CD4-positive, alpha-beta T cell treated with Interleukin-10 for 1 hour (primary cell): ENCODE results near the gene NAIF1.
"Not testable (repeated sequence)": the region's sequence is repeated elsewhere in the genome, so short reads cannot be mapped to it uniquely, and the experiment has no call there.

ENCODE experiments used
- DNase-seq: peaks from one replicate; pipeline ENCODE4 v3.0.0-alpha.2; 2020

NAIF1 gene

DNA sequence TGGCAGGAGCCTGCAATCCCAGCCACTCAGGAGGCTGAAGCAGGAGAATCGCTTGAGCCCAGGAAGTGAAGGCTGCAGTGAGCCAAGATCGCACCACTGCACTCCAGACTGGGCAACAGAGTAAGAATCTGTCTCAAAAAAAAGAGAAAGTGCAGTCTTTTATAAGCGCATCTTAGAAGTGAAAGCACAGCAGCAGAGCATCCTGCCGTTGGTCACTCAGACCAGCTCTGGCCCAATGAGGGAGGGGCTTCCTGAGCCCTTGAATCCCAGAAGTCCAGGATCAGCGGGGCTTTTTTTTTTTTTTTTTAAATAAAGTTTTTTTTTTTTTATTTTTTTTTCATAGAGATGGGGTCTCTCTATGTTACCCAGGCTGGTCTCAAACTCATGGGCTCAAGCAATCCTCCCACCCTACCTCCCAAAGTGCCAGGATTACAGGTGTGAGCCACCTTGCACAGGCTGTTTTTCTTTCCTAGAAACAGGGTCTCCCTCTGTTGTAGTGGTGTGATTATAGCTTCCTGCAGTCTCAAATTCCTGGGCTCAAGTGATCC, 42.3 kb downstream of the NAIF1 start:
- no peak for DNase-seq

DNA sequence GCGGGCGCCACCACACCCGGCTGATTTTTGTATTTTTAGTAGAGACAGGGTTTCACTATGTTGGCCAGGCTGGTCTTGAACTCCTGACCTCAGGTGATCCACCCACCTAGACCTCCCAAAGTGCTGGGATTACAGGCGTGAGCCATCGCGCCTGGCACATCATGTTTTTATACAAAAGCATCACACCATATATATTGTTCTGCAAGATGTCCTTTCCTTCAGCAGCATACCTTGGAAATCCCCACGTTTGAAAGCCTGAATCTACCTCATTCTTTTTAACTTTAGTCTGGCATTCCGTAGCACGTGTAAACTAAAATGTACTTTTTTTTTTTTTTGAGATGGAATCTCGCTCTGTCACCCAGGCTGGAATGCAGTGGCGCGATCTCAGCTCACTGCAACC, 43.4 kb downstream of the NAIF1 start:
- not testable (repeated sequence) for DNase-seq

DNA sequence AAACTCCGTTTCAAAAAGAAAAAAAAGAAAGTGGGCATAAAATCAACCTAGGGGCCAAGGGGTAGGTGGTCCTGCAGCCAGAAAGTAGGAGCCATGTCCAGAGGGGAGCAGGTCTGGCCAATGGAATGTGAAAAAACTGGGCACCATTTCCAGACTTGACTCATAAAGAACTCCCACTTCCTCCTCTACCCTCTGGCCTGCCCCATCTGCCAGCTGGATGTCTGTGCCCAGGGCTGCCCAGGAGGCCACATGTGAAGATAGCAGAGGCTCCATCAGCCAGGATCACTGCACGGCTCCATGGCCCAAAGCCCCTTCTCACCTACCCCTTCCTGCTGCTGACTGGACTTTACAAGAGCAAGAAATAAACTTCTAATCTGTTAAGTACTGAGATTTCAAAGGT, 44.2 kb downstream of the NAIF1 start:
- DNase-seq = no peak

DNA sequence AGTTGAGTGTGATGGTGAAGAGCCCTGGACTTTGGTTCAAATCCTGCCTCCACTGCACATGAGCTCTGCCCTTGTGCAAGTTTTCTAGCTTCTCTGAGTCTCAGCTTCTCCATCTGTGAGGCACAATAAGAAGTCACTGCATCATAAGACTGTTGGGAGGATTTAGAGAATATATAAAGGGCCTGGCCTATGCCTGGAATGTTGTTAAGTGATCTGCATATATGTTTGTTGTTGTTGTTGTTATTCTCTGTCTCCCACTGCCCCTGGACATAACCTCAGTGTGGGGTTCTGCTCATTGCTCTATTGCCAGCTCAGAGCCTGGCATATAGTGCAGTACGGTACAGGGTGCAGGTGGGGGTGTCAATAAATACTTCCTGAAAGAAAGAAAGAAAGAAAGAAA, 46.0 kb downstream of the NAIF1 start:
- no peak for DNase-seq

DNA sequence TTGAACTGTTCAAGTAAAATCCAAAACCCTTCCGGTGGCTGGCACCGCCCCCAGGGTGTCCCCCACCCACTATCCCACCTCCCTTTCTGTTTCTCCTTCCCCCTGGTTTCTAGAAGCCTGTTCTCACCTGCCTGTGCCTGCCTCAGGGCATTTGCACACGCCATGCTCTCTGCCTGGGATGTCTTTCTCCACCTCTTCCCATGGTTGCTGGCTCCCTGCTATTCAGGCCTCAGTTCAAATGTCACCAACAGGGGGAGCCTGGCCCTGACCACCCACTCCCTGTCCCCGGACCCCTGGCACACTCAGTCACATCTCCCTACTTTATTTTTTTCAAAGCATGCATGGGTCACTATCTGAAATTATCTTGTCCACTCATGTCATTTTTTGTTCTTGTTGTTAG, 46.4 kb downstream of the NAIF1 start:
- no peak for DNase-seq

DNA sequence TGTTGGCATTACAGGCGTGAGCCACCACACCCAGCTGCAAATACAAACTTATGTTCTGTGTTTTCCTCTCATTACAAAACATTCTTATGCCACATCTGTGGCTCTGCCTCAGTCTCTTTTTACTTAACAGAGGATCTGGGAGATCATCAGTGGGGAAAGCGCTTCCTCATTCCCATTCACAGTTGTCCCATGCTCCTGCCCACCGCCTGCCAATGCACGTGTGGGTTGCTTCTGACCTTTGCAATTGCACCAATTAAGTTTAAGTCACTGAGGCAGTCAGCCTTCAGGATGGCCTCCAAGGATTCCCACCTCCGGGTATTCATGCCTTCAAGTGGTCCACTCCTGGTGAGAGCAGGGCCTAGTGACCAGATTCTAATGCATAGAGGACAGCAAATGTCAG, 51.4 kb downstream of the NAIF1 start:
- DNase-seq = no peak
